Fibroblast of lung (primary cell): ENCODE data around the gene SNX13. TPM values are rescaled to one million over a fixed set of nuclear protein-coding genes. Genes with fewer than 3 reads are reported as not detected.

ENCODE experiments used
- DNase-seq, 2 donors: peaks; one replicate each; pipeline versions ENCODE4 v3.0.0 to v3.0.0-alpha.2; 2010; ENCODE audit warnings: low read depth in 2 of 2
- H2AFZ ChIP-seq: 2 replicates; pipeline ENCODE4 v1.5.1; 2012; ENCODE audit warnings: low read length, control low read depth, inconsistent platforms
- H3K27ac ChIP-seq: 2 replicates; pipeline ENCODE4 v1.5.1; 2011; ENCODE audit warnings: low read length, control low read depth; ENCODE audit not compliant: insufficient read depth
- H3K27me3 ChIP-seq: 2 replicates; pipeline ENCODE4 v1.5.1; 2011; ENCODE audit warnings: mild to moderate bottlenecking, low read length; ENCODE audit not compliant: control insufficient read depth, insufficient read depth
- H3K36me3 ChIP-seq: 2 replicates; pipeline ENCODE4 v1.5.1; 2011; ENCODE audit warnings: low read length; ENCODE audit not compliant: control insufficient read depth, insufficient read depth
- H3K4me1 ChIP-seq: 2 replicates; pipeline ENCODE4 v1.5.1; 2011; ENCODE audit warnings: low read length; ENCODE audit not compliant: control insufficient read depth, insufficient read depth; ENCODE audit errors: extremely low read depth
- H3K4me2 ChIP-seq: 2 replicates; pipeline ENCODE4 v1.5.1; 2011; ENCODE audit warnings: low read length, control low read depth; ENCODE audit not compliant: insufficient read depth; ENCODE audit errors: extremely low read depth
- H3K4me3 ChIP-seq, 4 experiments: fragments of 200-600 bp in 1 of 4; sonication (generic) in 1 of 4; replicated peaks in 1 of 4; 2 replicates each; pipeline ENCODE4 v1.5.1; 2011 to 2016; ENCODE audit warnings: low read length in 4 of 4, low read depth in 3 of 4, mild to moderate bottlenecking in 3 of 4, control low read depth in 2 of 4, inconsistent platforms in 1 of 4, mixed read lengths in 1 of 4; ENCODE audit not compliant: insufficient read depth in 1 of 4; ENCODE audit errors: control extremely low read depth in 1 of 4
- H3K79me2 ChIP-seq: 2 replicates; pipeline ENCODE4 v1.5.1; 2012; ENCODE audit warnings: mild to moderate bottlenecking, low read length, inconsistent platforms; ENCODE audit not compliant: control insufficient read depth, insufficient read depth
- H3K9ac ChIP-seq: 2 replicates; pipeline ENCODE4 v1.5.1; 2011; ENCODE audit warnings: mild to moderate bottlenecking, low read length, control low read depth; ENCODE audit not compliant: insufficient read depth
- H3K9me3 ChIP-seq: 2 replicates; pipeline ENCODE4 v1.5.1; 2012; ENCODE audit warnings: low read depth, low read length; ENCODE audit not compliant: control insufficient read depth, insufficient read depth
- H4K20me1 ChIP-seq: 2 replicates; pipeline ENCODE4 v1.5.1; 2011; ENCODE audit warnings: low read length; ENCODE audit not compliant: control insufficient read depth, insufficient read depth; ENCODE audit errors: extremely low read depth
- CTCF ChIP-seq, 2 donors: IDR thresholded peaks in 1 of 2; conservative IDR thresholded peaks in 1 of 2; 1 replicate in 1 of 2; 2 replicates in 1 of 2; pipeline ENCODE4 v1.5.1; 2011 to 2012; ENCODE audit warnings: low read length in 2 of 2, control low read depth in 1 of 2, inconsistent platforms in 1 of 2, low read depth in 1 of 2, mild to moderate bottlenecking in 1 of 2
- EZH2 ChIP-seq: IDR thresholded peaks from 2 replicates; pipeline ENCODE4 v1.5.1; 2012; ENCODE audit warnings: low read length, control low read depth, mild to moderate bottlenecking; ENCODE audit errors: missing control alignments
- polyA plus RNA-seq, 2 donors: library from polyadenylated mRNA; depleted of rRNA in 1 of 2; stranded (reverse) in 1 of 2; unstranded in 1 of 2; fragments of >200 nt; gene quantifications; 2 replicates each; pipeline ENCODE4 v1.2.1, GENCODE V29; 2011 to 2012; ENCODE audit warnings: missing spikeins in 1 of 2
- total RNA-seq: library from RNA; depleted of rRNA; stranded (reverse); fragments of >200 nt; gene quantifications from 2 replicates; pipeline ENCODE4 v1.2.1, GENCODE V29; 2014

Gene SNX13
- total and polyA plus RNA-seq, 2 donors (not counting 1 experiment from before 2014, with no cell fraction given), result 36.0 to 42.9 TPM

GRCh38 chr7:17971411-17971810 is 31.1 kb upstream of the SNX13 start:
- Histone ChIP-seq H3K36me3 (no peaks in the 10 kb centered on the region), H3K27ac (no peak overlapping the region), H4K20me1 (no peaks in the 10 kb centered on the region), H3K9ac (no peak overlapping the region), H3K79me2 (no peaks in the 10 kb centered on the region), H3K4me3 (no peak overlapping the region), H2AFZ (no peak overlapping the region), H3K27me3 (no peaks in the 10 kb centered on the region), H3K4me1 (no peaks in the 10 kb centered on the region), H3K9me3 (no peaks in the 10 kb centered on the region), H3K4me2 (no peak overlapping the region)
- peak; percentile 27 to 50 for DNase-seq
- TF ChIP-seq CTCF (conservative IDR thresholded peaks at IDR 0.05 in 1 of 2, IDR thresholded peaks at IDR 0.05 in 1 of 2; ENCODE audit: low read depth in 1 of 2, low read length in 2 of 2) (peak in 1 of 2 donors; percentile 9), EZH2 (no peak)

DNA sequence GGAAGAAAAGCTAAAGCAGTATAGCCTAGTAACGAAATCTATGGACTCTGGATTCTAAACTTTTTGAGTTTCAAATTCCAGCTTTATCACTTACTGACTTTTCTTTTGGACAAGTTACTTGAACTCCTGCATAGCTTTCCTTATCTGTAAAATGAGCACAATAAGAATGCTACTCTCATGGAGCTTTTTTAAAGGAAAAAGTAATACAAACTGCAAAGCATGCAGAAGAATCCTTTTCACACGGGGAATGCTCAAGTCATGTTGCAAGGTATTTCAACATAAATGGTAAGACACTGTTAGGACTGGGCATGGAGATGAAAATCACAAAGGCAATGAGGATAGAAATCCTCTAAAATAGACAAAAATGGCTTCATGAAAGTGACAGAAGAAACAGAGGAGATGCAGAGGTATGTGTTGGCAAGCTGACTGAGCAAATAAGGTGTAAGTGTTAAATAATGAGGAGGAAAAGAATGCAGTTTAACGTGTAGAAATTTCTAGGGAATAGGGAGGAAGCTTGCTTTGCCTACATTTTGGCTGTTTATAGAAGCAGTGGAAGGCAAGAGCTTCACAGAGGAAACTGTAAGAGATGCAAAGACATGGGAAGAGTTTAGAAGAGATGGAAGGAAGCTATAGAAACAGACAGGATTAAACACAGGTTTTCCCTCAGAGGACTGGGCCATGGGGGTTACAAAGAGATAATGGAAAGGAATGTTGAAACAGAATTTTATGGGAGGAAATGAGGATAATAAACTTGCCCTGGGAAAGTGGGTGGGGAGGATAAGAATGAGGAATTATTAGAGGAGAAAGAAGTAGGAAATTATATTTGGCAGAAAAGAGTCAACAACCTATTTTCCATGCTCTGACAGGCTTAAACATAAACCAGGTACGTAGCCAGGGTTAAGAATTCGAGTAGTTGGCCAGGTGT is 28.8 kb upstream of the SNX13 start:
- H3K27me3 ChIP-seq, result no peaks in the 10 kb centered on the region
- no peaks in the 10 kb centered on the region for H3K9me3 ChIP-seq
- no peak for TF ChIP-seq CTCF (conservative IDR thresholded peaks at IDR 0.05 in 1 of 2, IDR thresholded peaks at IDR 0.05 in 1 of 2; ENCODE audit: low read depth in 1 of 2, low read length in 2 of 2)
- no peak for TF ChIP-seq EZH2
- H2AFZ ChIP-seq, result no peak overlapping the region
- H3K4me1 ChIP-seq, result no peaks in the 10 kb centered on the region
- H4K20me1 ChIP-seq, result no peaks in the 10 kb centered on the region
- H3K27ac ChIP-seq, result no peak overlapping the region
- peak in 1 of 2 donors; percentile 5 for DNase-seq
- no peaks in the 10 kb centered on the region for H3K36me3 ChIP-seq
- no peak overlapping the region for H3K4me2 ChIP-seq
- no peak overlapping the region for H3K4me3 ChIP-seq
- H3K79me2 ChIP-seq, result no peaks in the 10 kb centered on the region
- no peak overlapping the region for H3K9ac ChIP-seq

DNA sequence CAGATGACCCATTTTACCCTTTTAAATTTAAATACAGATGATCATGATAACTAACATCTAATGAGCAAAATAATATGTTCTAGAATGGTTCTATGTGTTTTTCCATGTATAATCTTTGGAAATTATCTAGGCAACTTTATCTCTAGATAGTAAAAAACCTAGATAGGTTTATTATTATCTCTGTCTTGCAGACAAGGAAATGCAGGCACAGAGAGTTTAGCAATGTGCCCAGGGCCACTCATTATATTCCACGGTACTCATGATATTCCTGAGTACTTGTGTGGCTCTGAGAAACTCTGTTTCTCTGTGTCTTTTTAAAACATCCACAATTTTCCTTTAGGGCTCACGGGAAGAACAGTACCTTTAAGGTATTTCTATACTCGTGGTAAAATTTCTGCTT is 26.4 kb upstream of the SNX13 start:
- Histone ChIP-seq H3K4me3 (no peak overlapping the region), H4K20me1 (no peaks in the 10 kb centered on the region), H3K4me2 (no peak overlapping the region), H3K27ac (no peak overlapping the region), H3K9me3 (no peaks in the 10 kb centered on the region), H2AFZ (no peak overlapping the region), H3K79me2 (no peaks in the 10 kb centered on the region), H3K36me3 (no peaks in the 10 kb centered on the region), H3K9ac (no peak overlapping the region), H3K4me1 (no peaks in the 10 kb centered on the region), H3K27me3 (no peaks in the 10 kb centered on the region)
- TF ChIP-seq EZH2 (no peak), CTCF (conservative IDR thresholded peaks at IDR 0.05 in 1 of 2, IDR thresholded peaks at IDR 0.05 in 1 of 2; ENCODE audit: low read depth in 1 of 2, low read length in 2 of 2) (no peak)
- no peak for DNase-seq
